Measurements from ENCODE around the gene KCNMB4.

DNA sequence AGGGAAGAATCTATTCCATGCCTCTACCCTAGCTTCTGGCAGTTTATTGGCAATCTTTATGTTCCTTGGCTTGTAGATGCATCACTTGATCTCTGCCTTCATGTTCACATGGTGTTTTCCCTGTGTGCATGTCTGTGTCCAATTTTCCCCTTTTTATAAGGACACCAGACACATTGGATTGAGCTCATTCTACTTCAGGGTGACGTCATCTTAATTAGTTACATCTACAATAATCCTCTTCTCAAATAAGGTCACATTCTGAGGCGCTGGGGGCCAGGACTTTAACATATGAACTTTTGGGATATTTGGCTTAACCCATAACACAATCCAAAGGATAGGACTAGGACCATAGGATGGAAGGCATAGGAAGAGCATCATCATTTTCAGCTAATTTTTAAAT is 101.4 kb downstream of the KCNMB4 start:
- TF ChIP-seq, protein P1, sequence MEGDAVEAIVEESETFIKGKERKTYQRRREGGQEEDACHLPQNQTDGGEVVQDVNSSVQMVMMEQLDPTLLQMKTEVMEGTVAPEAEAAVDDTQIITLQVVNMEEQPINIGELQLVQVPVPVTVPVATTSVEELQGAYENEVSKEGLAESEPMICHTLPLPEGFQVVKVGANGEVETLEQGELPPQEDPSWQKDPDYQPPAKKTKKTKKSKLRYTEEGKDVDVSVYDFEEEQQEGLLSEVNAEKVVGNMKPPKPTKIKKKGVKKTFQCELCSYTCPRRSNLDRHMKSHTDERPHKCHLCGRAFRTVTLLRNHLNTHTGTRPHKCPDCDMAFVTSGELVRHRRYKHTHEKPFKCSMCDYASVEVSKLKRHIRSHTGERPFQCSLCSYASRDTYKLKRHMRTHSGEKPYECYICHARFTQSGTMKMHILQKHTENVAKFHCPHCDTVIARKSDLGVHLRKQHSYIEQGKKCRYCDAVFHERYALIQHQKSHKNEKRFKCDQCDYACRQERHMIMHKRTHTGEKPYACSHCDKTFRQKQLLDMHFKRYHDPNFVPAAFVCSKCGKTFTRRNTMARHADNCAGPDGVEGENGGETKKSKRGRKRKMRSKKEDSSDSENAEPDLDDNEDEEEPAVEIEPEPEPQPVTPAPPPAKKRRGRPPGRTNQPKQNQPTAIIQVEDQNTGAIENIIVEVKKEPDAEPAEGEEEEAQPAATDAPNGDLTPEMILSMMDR (IDR thresholded peaks at IDR 0.05), result no peak
- TF ChIP-seq POLR2AphosphoS5 (IDR thresholded peaks at IDR 0.05; ENCODE audit: low read depth, low read length) (no peak), TCF7L2 (IDR thresholded peaks at IDR 0.05; ENCODE audit: low read depth, low read length) (no peak), REST (IDR thresholded peaks at IDR 0.05; ENCODE audit: insufficient read depth in 1 of 2, low read depth in 2 of 2, low read length in 1 of 2) (no peak)
